ENCODE results near the gene ABHD4.

ABHD4 gene

GRCh38 chr14:22598099-22598895 lies at the start of gene ABHD4:
TSS of gene ABHD4 (plus strand) at chr14:22598300. CDS start at chr14:22598307, 7 bp downstream.
- H3K36me3 ChIP-seq (replicated peaks), result peaks cover 12% of the 10 kb centered on the region
- H3K27me3 ChIP-seq (replicated peaks), result no peaks in the 10 kb centered on the region
- no peak for TF ChIP-seq CTCF (IDR thresholded peaks at IDR 0.05; ENCODE audit: low read depth, low read length, missing control alignments)
- H3K27ac ChIP-seq, result peak within 1 kb of the TSS; percentile 82
- DNase-seq, result peak; percentile 50
- H3K4me3 ChIP-seq (ENCODE audit: low read depth, low read length), result peak within 1 kb of the TSS; percentile 89
- in situ Hi-C loops (cut with HindIII; ENCODE audit: low pct_ligation_motif_present, low sequenced_read_pairs), result no loop called here

- TF ChIP-seq CTCF (IDR thresholded peaks at IDR 0.05; ENCODE audit: low read depth, low read length, missing control alignments), result no peak
- Histone ChIP-seq H3K27me3 (replicated peaks) (no peaks in the 10 kb centered on the region), H3K36me3 (replicated peaks) (no peaks in the 10 kb centered on the region), H3K4me3 (ENCODE audit: low read depth, low read length) (no peak overlapping the region), H3K27ac (no peak overlapping the region)
- in situ Hi-C loops (cut with HindIII; ENCODE audit: low pct_ligation_motif_present, low sequenced_read_pairs), result no loop called here
- no peak for DNase-seq
Observed at GRCh38 chr14:22549324-22549962, 48.7 kb upstream of the ABHD4 start.

GRCh38 chr14:22549981-22550673 lies 48.0 kb upstream of the ABHD4 start:
- Histone ChIP-seq H3K27me3 (replicated peaks) (no peaks in the 10 kb centered on the region), H3K36me3 (replicated peaks) (no peaks in the 10 kb centered on the region), H3K4me3 (ENCODE audit: low read depth, low read length) (no peak overlapping the region), H3K27ac (no peak overlapping the region)
- peak; percentile 39 for DNase-seq
- in situ Hi-C loops (cut with HindIII; ENCODE audit: low pct_ligation_motif_present, low sequenced_read_pairs), result no loop called here
- no peak for TF ChIP-seq CTCF (IDR thresholded peaks at IDR 0.05; ENCODE audit: low read depth, low read length, missing control alignments)

- Histone ChIP-seq H3K4me3 (ENCODE audit: low read depth, low read length) (no peak overlapping the region), H3K36me3 (replicated peaks) (no peaks in the 10 kb centered on the region), H3K27me3 (replicated peaks) (no peaks in the 10 kb centered on the region), H3K27ac (no peak overlapping the region)
- no peak for DNase-seq
- in situ Hi-C loops (cut with HindIII; ENCODE audit: low pct_ligation_motif_present, low sequenced_read_pairs), result no loop called here
- no peak for TF ChIP-seq CTCF (IDR thresholded peaks at IDR 0.05; ENCODE audit: low read depth, low read length, missing control alignments)
Observed at GRCh38 chr14:22551605-22551997, 46.5 kb upstream of the ABHD4 start.

GRCh38 chr14:22552001-22552826 lies 45.9 kb upstream of the ABHD4 start:
- no peak overlapping the region for H3K4me3 ChIP-seq (ENCODE audit: low read depth, low read length)
- in situ Hi-C loops (cut with HindIII; ENCODE audit: low pct_ligation_motif_present, low sequenced_read_pairs), result no loop called here
- no peak for TF ChIP-seq CTCF (IDR thresholded peaks at IDR 0.05; ENCODE audit: low read depth, low read length, missing control alignments)
- no peak for DNase-seq
- no peak overlapping the region for H3K27ac ChIP-seq
- no peaks in the 10 kb centered on the region for H3K27me3 ChIP-seq (replicated peaks)
- H3K36me3 ChIP-seq (replicated peaks), result no peaks in the 10 kb centered on the region
